Tibial artery (tissue), 4 donors: ENCODE results near the gene ITPR1.
A peak's percentile ranks its signal among the peaks of the same experiment; 100 is the strongest.

Experiments used
- DNase-seq, 2 donors: peaks; one replicate each; pipeline ENCODE4 v3.0.0-alpha.2; 2019
- H3K27ac ChIP-seq, 2 donors: fragments of 200-600 bp; sonication (generic) in 1 of 2; 1 replicate in 1 of 2; 2 replicates in 1 of 2; pipeline ENCODE4 v1.5.1; 2018 to 2019; ENCODE audit warnings: mild to moderate bottlenecking in 1 of 2
- H3K27me3 ChIP-seq, 2 donors: fragments of 200-600 bp; sonication (generic) in 1 of 2; one replicate each; pipeline versions ENCODE4 v1.5.1 to v1.6.0; 2016 to 2019
- H3K36me3 ChIP-seq, 3 donors: fragments of 200-600 bp; sonication (generic) in 2 of 3; one replicate each; pipeline ENCODE4 v1.5.1; 2016 to 2019; ENCODE audit warnings: mild to moderate bottlenecking in 2 of 3
- H3K4me1 ChIP-seq, 4 donors: fragments of 200-600 bp; sonication (generic) in 2 of 4; 1 replicate in 3 of 4; 2 replicates in 1 of 4; pipeline ENCODE4 v1.5.1; 2016 to 2019
- H3K4me3 ChIP-seq, 2 donors: fragments of 200-600 bp; sonication (generic) in 1 of 2; 1 replicate in 1 of 2; 2 replicates in 1 of 2; pipeline ENCODE4 v1.5.1; 2018 to 2019; ENCODE audit warnings: mild to moderate bottlenecking in 2 of 2
- H3K9me3 ChIP-seq, 3 donors: fragments of 200-600 bp; sonication (generic) in 1 of 3; one replicate each; pipeline ENCODE4 v1.5.1; 2016 to 2019
- intact Hi-C: fragments of 100-400 bp; cut with DNase I; formaldehyde crosslinking; loops from one replicate; pipeline ENCODE4 v1.15.0; 2023; ENCODE audit warnings: low total_unique reads
- TF ChIP-seq, protein P1 (sequence below), 2 experiments: fragments of 200-600 bp in 1 of 2; fragments of 450-650 bp in 1 of 2; IDR thresholded peaks; one replicate each; pipeline ENCODE4 v1.5.1; 2017 to 2019; ENCODE audit warnings: antibody characterized with exemption in 2 of 2, mild to moderate bottlenecking in 1 of 2, moderate library complexity in 1 of 2

ITPR1 gene

DNA sequence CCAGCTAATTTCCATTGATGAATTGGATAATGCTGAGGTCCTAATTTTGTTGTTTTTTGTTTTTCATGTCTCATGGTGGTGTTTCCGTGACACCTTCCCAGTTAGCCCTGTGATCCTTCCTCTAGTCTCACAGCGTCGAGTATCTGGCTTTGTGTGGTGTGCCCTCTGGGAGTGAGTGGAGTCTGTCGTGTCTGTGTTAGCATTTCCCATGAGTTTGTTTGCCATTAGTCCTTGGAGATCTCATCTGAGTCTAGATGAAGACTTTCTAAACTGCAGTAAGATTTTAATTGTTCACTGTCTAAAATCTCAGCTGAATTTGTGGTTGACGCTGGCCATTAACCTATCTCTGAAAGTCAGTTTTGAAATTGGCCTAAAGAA, 224.2 kb downstream of the ITPR1 start:
- Histone ChIP-seq H3K36me3 (peaks cover 19 to 29% (median 27%) of the 10 kb centered on the region in 3 donors), H3K9me3 (no peaks in the 10 kb centered on the region), H3K4me1 (peaks cover 0 to 61% (median 42%) of the 10 kb centered on the region in 4 donors), H3K27ac (peak overlapping the region; percentile 71 to 79), H3K27me3 (no peaks in the 10 kb centered on the region), H3K4me3 (no peak overlapping the region)
- DNase-seq: no peak
- TF ChIP-seq, protein P1, sequence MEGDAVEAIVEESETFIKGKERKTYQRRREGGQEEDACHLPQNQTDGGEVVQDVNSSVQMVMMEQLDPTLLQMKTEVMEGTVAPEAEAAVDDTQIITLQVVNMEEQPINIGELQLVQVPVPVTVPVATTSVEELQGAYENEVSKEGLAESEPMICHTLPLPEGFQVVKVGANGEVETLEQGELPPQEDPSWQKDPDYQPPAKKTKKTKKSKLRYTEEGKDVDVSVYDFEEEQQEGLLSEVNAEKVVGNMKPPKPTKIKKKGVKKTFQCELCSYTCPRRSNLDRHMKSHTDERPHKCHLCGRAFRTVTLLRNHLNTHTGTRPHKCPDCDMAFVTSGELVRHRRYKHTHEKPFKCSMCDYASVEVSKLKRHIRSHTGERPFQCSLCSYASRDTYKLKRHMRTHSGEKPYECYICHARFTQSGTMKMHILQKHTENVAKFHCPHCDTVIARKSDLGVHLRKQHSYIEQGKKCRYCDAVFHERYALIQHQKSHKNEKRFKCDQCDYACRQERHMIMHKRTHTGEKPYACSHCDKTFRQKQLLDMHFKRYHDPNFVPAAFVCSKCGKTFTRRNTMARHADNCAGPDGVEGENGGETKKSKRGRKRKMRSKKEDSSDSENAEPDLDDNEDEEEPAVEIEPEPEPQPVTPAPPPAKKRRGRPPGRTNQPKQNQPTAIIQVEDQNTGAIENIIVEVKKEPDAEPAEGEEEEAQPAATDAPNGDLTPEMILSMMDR (IDR thresholded peaks at IDR 0.05): no peak
- intact Hi-C loops: loop anchor here (5.0 kb wide), 1 partner anchor 270 kb away; no protein-coding TSS in a partner anchor

DNA sequence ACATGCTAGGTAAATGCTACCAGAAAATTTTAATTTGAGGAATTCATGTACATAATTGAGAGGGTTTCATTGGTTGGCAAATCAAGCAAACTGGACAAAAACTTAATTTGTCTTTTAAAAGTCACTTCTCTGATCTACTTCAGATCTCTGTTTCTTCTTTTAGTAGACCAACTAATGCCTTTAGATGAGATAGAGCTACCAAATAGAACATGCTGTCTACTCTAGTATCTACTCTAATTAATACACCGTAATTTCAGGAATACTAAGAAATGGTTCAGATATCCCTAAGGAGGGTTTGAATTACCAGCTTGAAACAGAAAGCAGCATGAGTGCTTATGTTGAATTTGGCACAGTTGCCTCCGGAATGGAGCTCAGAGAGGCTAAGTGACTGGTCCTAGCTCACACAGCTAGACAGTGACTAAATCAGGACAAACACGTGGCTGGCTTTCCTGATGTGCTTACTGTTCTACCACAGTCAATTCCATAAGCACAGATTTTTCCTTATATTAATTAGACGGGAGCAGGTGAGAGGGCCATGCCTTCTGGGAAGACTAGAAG, 225.1 kb downstream of the ITPR1 start:
- Histone ChIP-seq H3K27me3 (no peaks in the 10 kb centered on the region), H3K4me3 (no peak overlapping the region), H3K4me1 (peaks cover 0 to 70% (median 50%) of the 10 kb centered on the region in 4 donors), H3K9me3 (no peaks in the 10 kb centered on the region), H3K36me3 (peaks cover 12 to 20% (median 18%) of the 10 kb centered on the region in 3 donors), H3K27ac (peak overlapping the region; percentile 71 to 79)
- intact Hi-C loops: loop anchor here (5.0 kb wide), 1 partner anchor 269 kb away; no protein-coding TSS in a partner anchor
- DNase-seq: no peak
- TF ChIP-seq, protein P1 (IDR thresholded peaks at IDR 0.05): no peak

DNA sequence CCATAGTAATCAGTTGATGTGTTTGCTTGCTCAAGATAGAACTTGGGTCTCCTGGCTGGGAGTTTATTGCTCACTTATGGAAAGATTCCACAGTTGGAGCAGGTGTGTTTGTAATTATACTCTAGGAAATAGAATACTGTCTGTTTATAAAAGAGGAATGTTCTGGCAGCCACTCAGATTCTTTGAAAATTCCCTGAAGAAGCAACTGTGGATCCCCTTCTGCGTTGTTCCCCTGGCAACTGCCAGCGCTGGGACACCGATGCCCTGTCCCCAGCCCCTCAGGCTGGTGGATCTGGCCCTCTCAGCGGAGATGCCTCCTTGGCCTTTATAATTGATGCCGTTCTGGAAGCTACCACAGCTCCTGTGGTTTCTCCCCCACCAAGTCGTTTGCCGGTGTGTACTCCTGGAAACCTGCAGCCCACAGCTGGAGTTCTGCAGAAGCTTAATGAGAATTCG, 225.9 kb downstream of the ITPR1 start:
- Histone ChIP-seq H3K4me1 (peaks cover 0 to 77% (median 53%) of the 10 kb centered on the region in 4 donors), H3K27me3 (no peaks in the 10 kb centered on the region), H3K4me3 (no peak overlapping the region), H3K36me3 (peaks cover 10 to 11% (median 10%) of the 10 kb centered on the region in 3 donors), H3K9me3 (no peaks in the 10 kb centered on the region), H3K27ac (peak overlapping the region; percentile 71 to 79)
- TF ChIP-seq, protein P1 (IDR thresholded peaks at IDR 0.05): no peak
- intact Hi-C loops: loop anchor here (5.0 kb wide), 1 partner anchor 268 kb away; no protein-coding TSS in a partner anchor
- no peak for DNase-seq

DNA sequence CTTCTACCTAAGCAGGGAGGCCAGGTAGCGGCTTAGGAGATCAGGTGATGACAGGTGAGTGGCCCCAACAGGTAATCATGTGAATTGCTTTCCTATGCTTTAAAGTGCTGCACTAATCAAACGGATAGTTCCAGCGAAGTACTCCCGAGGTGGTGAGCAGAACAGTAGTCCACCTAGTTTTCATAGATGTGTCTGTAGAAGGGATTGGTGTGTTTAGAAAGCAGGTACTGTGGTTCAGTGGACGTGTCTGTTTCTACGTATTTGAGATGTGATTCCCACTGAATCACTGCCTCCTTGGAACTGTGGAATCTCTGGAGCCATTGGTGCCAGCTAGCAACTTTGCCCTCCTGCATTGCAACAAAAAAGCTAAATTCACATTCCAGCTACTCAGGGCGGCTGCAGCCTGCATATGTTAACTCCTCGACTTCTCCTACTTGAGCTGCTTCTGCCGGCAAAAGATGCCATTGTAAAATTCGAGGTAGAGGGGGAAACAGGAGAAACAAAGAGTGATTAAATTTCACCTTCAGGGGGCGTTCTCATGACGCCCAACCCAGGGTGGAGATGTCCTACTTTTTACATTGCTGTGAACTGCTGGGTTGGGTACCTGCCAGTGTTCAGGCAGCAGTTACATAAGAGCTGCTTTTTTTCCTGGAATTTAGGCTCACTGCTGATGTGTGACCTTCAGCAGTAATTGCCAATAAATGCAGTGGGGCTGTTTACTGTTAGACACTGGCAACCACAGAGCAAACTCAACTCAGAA, 227.3 kb downstream of the ITPR1 start:
- TF ChIP-seq, protein P1 (IDR thresholded peaks at IDR 0.05): peak; percentile 42 to 46
- peak; percentile 85 to 86 for DNase-seq
- intact Hi-C loops: no loop called here
- Histone ChIP-seq H3K27me3 (no peaks in the 10 kb centered on the region), H3K9me3 (no peaks in the 10 kb centered on the region), H3K36me3 (peaks cover 0 to 12% (median 7%) of the 10 kb centered on the region in 3 donors), H3K4me3 (no peak overlapping the region), H3K4me1 (peaks cover 0 to 81% (median 54%) of the 10 kb centered on the region in 4 donors), H3K27ac (peak overlapping the region; percentile 71 to 79)

DNA sequence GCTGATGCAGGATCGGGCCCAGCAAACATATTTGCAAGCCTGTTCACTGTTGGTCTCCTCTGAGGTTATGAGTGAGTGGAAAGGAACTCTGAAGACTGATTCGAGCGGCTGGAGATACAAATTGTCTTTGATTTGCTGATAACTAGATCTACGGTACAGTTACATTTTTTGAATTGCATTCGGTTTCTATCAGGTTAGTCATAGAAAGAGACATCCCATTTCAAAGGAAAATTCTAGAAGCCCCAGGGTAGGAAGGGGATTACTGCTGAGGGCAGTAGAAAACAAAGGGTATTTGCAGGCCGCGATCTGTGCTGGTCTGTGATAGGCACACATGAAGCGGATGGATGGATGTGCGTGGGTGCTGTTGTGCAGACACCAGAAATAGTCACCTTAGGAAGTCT, 228.4 kb downstream of the ITPR1 start:
- H3K4me3 ChIP-seq: no peak overlapping the region
- peaks cover 0 to 18% (median 8%) of the 10 kb centered on the region in 3 donors for H3K36me3 ChIP-seq
- no peaks in the 10 kb centered on the region for H3K9me3 ChIP-seq
- no peaks in the 10 kb centered on the region for H3K27me3 ChIP-seq
- intact Hi-C loops: no loop called here
- TF ChIP-seq, protein P1 (IDR thresholded peaks at IDR 0.05): no peak
- H3K27ac ChIP-seq: peak overlapping the region; percentile 53 to 79
- no peak for DNase-seq
- peaks cover 0 to 78% (median 53%) of the 10 kb centered on the region in 4 donors for H3K4me1 ChIP-seq
